ENCODE measurements around the gene TUBB2B. TPM values are rescaled to one million over a fixed set of nuclear protein-coding genes. Genes with fewer than 3 reads are reported as not detected.

Gene TUBB2B
- total and polyA plus RNA-seq, 9 of the 15 experiments (the other 6 are each of a cell fraction or from before 2014, with no cell fraction given), result 0.11 to 9.7 (median 4.6) TPM

- peak in 1 of 2 experiments; percentile 43; a peak in 1 of 4 replicates for TF ChIP-seq RAD21 (CRISPR knock-in tag; conservative IDR thresholded peaks at IDR 0.05 in 1 of 2, IDR thresholded peaks at IDR 0.05 in 1 of 2)
- no peak for TF ChIP-seq KLF16 (IDR thresholded peaks at IDR 0.05)
- no peak for TF ChIP-seq ZNF354B (CRISPR knock-in tag; IDR thresholded peaks at IDR 0.05)
- TF ChIP-seq CHD2 (IDR thresholded peaks at IDR 0.05; ENCODE audit: low read depth, low read length), result no peak
- TF ChIP-seq GATA2 (CRISPR knock-in tag; IDR thresholded peaks at IDR 0.05), result no peak
- TF ChIP-seq, protein P1, sequence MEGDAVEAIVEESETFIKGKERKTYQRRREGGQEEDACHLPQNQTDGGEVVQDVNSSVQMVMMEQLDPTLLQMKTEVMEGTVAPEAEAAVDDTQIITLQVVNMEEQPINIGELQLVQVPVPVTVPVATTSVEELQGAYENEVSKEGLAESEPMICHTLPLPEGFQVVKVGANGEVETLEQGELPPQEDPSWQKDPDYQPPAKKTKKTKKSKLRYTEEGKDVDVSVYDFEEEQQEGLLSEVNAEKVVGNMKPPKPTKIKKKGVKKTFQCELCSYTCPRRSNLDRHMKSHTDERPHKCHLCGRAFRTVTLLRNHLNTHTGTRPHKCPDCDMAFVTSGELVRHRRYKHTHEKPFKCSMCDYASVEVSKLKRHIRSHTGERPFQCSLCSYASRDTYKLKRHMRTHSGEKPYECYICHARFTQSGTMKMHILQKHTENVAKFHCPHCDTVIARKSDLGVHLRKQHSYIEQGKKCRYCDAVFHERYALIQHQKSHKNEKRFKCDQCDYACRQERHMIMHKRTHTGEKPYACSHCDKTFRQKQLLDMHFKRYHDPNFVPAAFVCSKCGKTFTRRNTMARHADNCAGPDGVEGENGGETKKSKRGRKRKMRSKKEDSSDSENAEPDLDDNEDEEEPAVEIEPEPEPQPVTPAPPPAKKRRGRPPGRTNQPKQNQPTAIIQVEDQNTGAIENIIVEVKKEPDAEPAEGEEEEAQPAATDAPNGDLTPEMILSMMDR (IDR thresholded peaks at IDR 0.05 in 2 of 3, conservative IDR thresholded peaks at IDR 0.05 in 1 of 3; ENCODE audit: insufficient read depth in 2 of 3, low read depth in 1 of 3, low read length in 3 of 3), result peak; percentile 49 to 66 (median 60)
- TF ChIP-seq, protein P2, sequence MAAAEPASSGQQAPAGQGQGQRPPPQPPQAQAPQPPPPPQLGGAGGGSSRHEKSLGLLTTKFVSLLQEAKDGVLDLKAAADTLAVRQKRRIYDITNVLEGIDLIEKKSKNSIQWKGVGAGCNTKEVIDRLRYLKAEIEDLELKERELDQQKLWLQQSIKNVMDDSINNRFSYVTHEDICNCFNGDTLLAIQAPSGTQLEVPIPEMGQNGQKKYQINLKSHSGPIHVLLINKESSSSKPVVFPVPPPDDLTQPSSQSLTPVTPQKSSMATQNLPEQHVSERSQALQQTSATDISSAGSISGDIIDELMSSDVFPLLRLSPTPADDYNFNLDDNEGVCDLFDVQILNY (CRISPR knock-in tag; IDR thresholded peaks at IDR 0.05), result no peak
- TF ChIP-seq BCL6 (CRISPR knock-in tag; IDR thresholded peaks at IDR 0.05), result no peak
- TF ChIP-seq, protein P3, sequence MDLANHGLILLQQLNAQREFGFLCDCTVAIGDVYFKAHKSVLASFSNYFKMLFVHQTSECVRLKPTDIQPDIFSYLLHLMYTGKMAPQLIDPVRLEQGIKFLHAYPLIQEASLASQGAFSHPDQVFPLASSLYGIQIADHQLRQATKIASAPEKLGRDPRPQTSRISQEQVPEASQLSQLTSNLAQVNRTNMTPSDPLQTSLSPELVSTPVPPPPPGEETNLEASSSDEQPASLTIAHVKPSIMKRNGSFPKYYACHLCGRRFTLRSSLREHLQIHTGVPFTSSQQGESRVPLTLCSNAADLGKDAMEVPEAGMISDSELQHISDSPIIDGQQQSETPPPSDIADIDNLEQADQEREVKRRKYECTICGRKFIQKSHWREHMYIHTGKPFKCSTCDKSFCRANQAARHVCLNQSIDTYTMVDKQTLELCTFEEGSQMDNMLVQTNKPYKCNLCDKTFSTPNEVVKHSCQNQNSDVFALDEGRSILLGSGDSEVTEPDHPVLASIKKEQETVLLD (IDR thresholded peaks at IDR 0.05), result no peak
- 0 out of 2 replicates have a peak, but pooled peaks have one; percentile 34 for TF ChIP-seq SMC3 (conservative IDR thresholded peaks at IDR 0.05; ENCODE audit: insufficient read depth, low read depth, low read length)
- no peak for TF ChIP-seq ZNF695 (CRISPR knock-in tag; IDR thresholded peaks at IDR 0.05)
- in situ Hi-C loops (cut with MboI), result no loop called here
- ATAC-seq, result peak; percentile 81
- 27% methylated on average over 13 of the region's 13 CpGs for WGBS (ENCODE audit: insufficient coverage, low coverage, missing lambda C conversion rate)
- intact Hi-C loops (cut with micrococcal nuclease), result no loop called here
- H3K4me1 ChIP-seq (replicated peaks in 1 of 2; ENCODE audit: control insufficient read depth in 2 of 2, insufficient read depth in 2 of 2, low read length in 2 of 2), result peaks cover 6 to 8% of the 10 kb centered on the region in 2 experiments; a peak in 4 of 5 replicates
- DNase-seq (ENCODE audit: extremely low read depth in 1 of 4, low spot score in 3 of 4), result peak in 2 of 4 experiments; percentile 41 to 44
- ChIA-PET CTCF (ENCODE audit: low intra/inter-chr PET ratio) (interaction anchor here (0.6 to 0.9 kb wide), 4 partner anchors 8 to 113 kb away, joined by 3 to 8 read pairs (median 4); partner anchors contain the start of gene TUBB2A), POLR2A (interaction anchor here (1.5 to 2.3 kb wide), 2 partner anchors 10 to 11 kb away, joined by 5 to 13 read pairs; no protein-coding TSS in a partner anchor)
- peak overlapping the region; percentile 41; the same call in 1 of the 2 replicates for H2AFZ ChIP-seq (ENCODE audit: low read depth, low read length)
- H3K27ac ChIP-seq (ENCODE audit: extremely low read depth, low read depth, low read length), result no peak overlapping the region
- no peaks in the 10 kb centered on the region for H3K79me2 ChIP-seq (ENCODE audit: control insufficient read depth, insufficient read depth, low read length)
- H3K27me3 ChIP-seq (ENCODE audit: control insufficient read depth in 2 of 2, insufficient read depth in 2 of 2, low read length in 2 of 2), result peaks cover 0 to 19% of the 10 kb centered on the region in 2 experiments; a peak in 2 of 5 replicates
- no peak overlapping the region for H3K4me2 ChIP-seq (ENCODE audit: insufficient read depth, low read length)
- H3K4me3 ChIP-seq, result no peak overlapping the region
- no TSS peak for BruUV-seq (replicated peaks)
- H3K9me1 ChIP-seq (ENCODE audit: control insufficient read depth, insufficient read depth, low read length), result no peaks in the 10 kb centered on the region
- H3K9me3 ChIP-seq (replicated peaks; ENCODE audit: control insufficient read depth, insufficient read depth, low read depth, low read length), result no peaks in the 10 kb centered on the region
- no peak overlapping the region for H3K9ac ChIP-seq (ENCODE audit: insufficient read depth in 1 of 2, low read depth in 2 of 2, low read length in 2 of 2)
- FAIRE-seq, result no peak
- H4K20me1 ChIP-seq (replicated peaks; ENCODE audit: control insufficient read depth, insufficient read depth, low read length), result no peaks in the 10 kb centered on the region
- H3K36me3 ChIP-seq (ENCODE audit: control insufficient read depth, insufficient read depth, low read length), result no peaks in the 10 kb centered on the region
Measured at GRCh38 chr6:3239110-3239830, 11.8 kb upstream of the TUBB2B start.
